Nephron progenitor cell (in vitro differentiated cells): ENCODE data around the gene JMJD4.
A peak's percentile ranks its signal among the peaks of the same experiment; 100 is the strongest.

Experiments used
- DNase-seq: peaks from one replicate; pipeline ENCODE4 v3.0.0; 2021
- H3K27ac Mint-ChIP-seq: 2 replicates; pipeline ENCODE4 v1.8.0; 2021; ENCODE audit warnings: mild to moderate bottlenecking, moderate library complexity, mixed read lengths
- H3K27me3 Mint-ChIP-seq: 2 replicates; pipeline ENCODE4 v1.8.0; 2021; ENCODE audit warnings: mild to moderate bottlenecking, low read depth, mixed read lengths; ENCODE audit not compliant: poor library complexity
- H3K36me3 Mint-ChIP-seq: 2 replicates; pipeline ENCODE4 v1.8.0; 2021; ENCODE audit warnings: low read depth, mixed read lengths
- H3K4me1 Mint-ChIP-seq: 2 replicates; pipeline ENCODE4 v1.8.0; 2021; ENCODE audit warnings: mixed read lengths
- H3K4me3 Mint-ChIP-seq: 2 replicates; pipeline ENCODE4 v1.8.0; 2021; ENCODE audit warnings: mild to moderate bottlenecking, moderate library complexity, mixed read lengths
- H3K9me3 Mint-ChIP-seq: 2 replicates; pipeline ENCODE4 v1.8.0; 2021; ENCODE audit warnings: mild to moderate bottlenecking, moderate library complexity, mixed read lengths
- CTCF ChIP-seq: fragments of 200-600 bp; sonication (generic); IDR thresholded peaks from 2 replicates; pipeline ENCODE4 v1.5.0; 2021; ENCODE audit warnings: antibody characterized with exemption

The JMJD4 gene

GRCh38 chr1:227749916-227750710 is 15.0 kb upstream of the JMJD4 start:
- Mint-ChIP-seq H3K9me3 (no peaks in the 10 kb centered on the region), H3K27ac (no peak overlapping the region), H3K4me1 (no peaks in the 10 kb centered on the region), H3K4me3 (no peak overlapping the region), H3K27me3 (no peaks in the 10 kb centered on the region), H3K36me3 (no peaks in the 10 kb centered on the region)
- TF ChIP-seq CTCF = no peak
- no peak for DNase-seq

GRCh38 chr1:227749225-227749624 is 14.1 kb upstream of the JMJD4 start:
- Mint-ChIP-seq H3K4me1 (no peaks in the 10 kb centered on the region), H3K36me3 (no peaks in the 10 kb centered on the region), H3K9me3 (no peaks in the 10 kb centered on the region), H3K4me3 (no peak overlapping the region), H3K27me3 (no peaks in the 10 kb centered on the region), H3K27ac (no peak overlapping the region)
- no peak for TF ChIP-seq CTCF
- no peak for DNase-seq

- H3K4me1 Mint-ChIP-seq = no peaks in the 10 kb centered on the region
- no peaks in the 10 kb centered on the region for H3K36me3 Mint-ChIP-seq
- TF ChIP-seq CTCF = no peak
- no peak for DNase-seq
- H3K9me3 Mint-ChIP-seq = no peaks in the 10 kb centered on the region
- H3K27ac Mint-ChIP-seq = peak overlapping the region; percentile 6
- H3K27me3 Mint-ChIP-seq = no peaks in the 10 kb centered on the region
- no peak overlapping the region for H3K4me3 Mint-ChIP-seq
Observed at GRCh38 chr1:227748496-227749182, 13.5 kb upstream of the JMJD4 start.

GRCh38 chr1:227747948-227748495 is 12.9 kb upstream of the JMJD4 start:
- H3K36me3 Mint-ChIP-seq = no peaks in the 10 kb centered on the region
- H3K27ac Mint-ChIP-seq = no peak overlapping the region
- no peaks in the 10 kb centered on the region for H3K4me1 Mint-ChIP-seq
- H3K27me3 Mint-ChIP-seq = no peaks in the 10 kb centered on the region
- no peak for DNase-seq
- H3K4me3 Mint-ChIP-seq = no peak overlapping the region
- no peaks in the 10 kb centered on the region for H3K9me3 Mint-ChIP-seq
- TF ChIP-seq CTCF = no peak

- H3K27ac Mint-ChIP-seq = no peak overlapping the region
- DNase-seq = no peak
- H3K4me3 Mint-ChIP-seq = no peak overlapping the region
- H3K4me1 Mint-ChIP-seq = no peaks in the 10 kb centered on the region
- H3K36me3 Mint-ChIP-seq = no peaks in the 10 kb centered on the region
- H3K27me3 Mint-ChIP-seq = no peaks in the 10 kb centered on the region
- H3K9me3 Mint-ChIP-seq = no peaks in the 10 kb centered on the region
- no peak for TF ChIP-seq CTCF
Observed at GRCh38 chr1:227747382-227747781, 12.3 kb upstream of the JMJD4 start.
